ENCODE measurements around the gene DOCK8.

DOCK8 gene

DNA sequence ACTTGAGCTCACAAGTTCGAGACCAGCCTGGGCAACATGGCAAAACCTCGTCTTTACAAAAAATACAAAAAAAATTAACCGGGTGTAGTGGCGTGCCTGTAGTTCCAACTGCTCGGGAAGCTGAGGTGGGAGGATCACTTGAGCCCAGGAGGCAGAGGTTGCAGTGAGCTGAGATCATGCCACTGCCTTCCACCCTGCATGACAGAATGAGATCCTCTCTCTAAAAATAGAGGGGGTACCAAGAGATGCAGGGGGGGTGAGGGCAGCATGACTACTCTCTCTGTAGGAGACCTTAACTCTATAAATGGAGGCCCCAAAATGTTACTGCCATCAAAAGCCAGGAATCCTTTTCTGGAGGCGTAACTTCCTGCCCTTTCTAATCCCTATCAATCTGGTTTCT lies 243.9 kb downstream of the DOCK8 start:
- Histone ChIP-seq H3K27ac (ENCODE audit: low read depth, low read length, severe bottlenecking) (no peak overlapping the region), H3K4me3 (ENCODE audit: extremely low read depth, insufficient read depth, low read length, poor library complexity, severe bottlenecking) (no peak overlapping the region), H3K9me3 (ENCODE audit: control insufficient read depth, low read length) (no peaks in the 10 kb centered on the region), H3K36me3 (ENCODE audit: control insufficient read depth, insufficient read depth, low read length) (no peaks in the 10 kb centered on the region), H3K4me1 (ENCODE audit: control insufficient read depth, insufficient read depth, low read length, poor library complexity, severe bottlenecking) (no peaks in the 10 kb centered on the region)
- 86 to 91% methylated on average over 5 to 6 of the region's 6 CpGs for WGBS, 2 experiments (ENCODE audit: insufficient coverage in 2 of 2)

DNA sequence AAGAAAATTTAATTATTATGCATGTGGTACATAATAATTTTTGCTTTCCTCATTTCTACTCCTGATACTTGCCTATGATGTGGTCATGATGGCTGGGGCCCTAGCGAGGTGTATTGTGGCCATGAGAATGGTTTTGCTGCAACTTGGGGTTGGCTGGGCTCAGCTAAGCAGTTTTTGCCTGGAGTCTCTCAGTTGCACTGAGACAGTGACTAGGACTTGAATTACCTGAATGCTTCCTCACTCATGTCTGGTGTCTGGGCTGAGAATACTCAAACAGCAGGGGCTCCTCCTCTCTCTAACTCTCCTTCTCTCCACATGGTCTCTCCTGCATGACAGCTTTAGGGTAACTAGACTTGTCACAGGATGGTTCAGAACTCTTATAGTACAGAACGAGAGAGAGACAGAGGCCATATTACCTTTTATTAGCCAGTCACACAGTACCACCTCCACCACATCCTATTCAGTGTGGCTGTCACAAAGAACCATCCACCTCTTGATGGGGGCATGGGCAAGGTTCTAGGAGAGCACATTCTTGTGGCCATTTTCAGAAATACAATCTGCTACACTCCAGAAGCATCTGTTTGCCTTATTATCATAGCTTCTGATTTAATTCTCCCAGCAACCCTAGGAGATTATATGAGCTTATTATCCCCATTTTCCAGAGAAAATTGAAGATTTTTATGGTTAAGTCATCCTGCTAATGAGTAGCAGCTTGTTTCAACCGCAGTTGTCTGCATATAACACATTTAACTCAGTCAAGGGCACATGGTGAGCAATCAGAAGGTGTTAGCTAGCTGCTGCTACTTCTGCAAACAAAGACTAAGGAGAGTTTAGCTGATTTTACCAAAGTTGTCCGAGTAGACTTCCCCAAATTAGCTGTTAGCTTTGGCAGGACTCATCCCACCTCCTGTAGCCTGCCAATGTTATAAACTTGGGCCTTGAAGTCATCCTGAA lies 245.1 kb downstream of the DOCK8 start:
- Histone ChIP-seq H3K27ac (ENCODE audit: low read depth, low read length, severe bottlenecking) (no peak overlapping the region), H3K4me1 (ENCODE audit: control insufficient read depth, insufficient read depth, low read length, poor library complexity, severe bottlenecking) (no peaks in the 10 kb centered on the region), H3K4me3 (ENCODE audit: extremely low read depth, insufficient read depth, low read length, poor library complexity, severe bottlenecking) (no peak overlapping the region), H3K36me3 (ENCODE audit: control insufficient read depth, insufficient read depth, low read length) (no peaks in the 10 kb centered on the region), H3K9me3 (ENCODE audit: control insufficient read depth, low read length) (no peaks in the 10 kb centered on the region)
- WGBS, 2 experiments (ENCODE audit: insufficient coverage in 2 of 2), result 77 to 88% methylated on average over 2 to 3 of the region's 4 CpGs

DNA sequence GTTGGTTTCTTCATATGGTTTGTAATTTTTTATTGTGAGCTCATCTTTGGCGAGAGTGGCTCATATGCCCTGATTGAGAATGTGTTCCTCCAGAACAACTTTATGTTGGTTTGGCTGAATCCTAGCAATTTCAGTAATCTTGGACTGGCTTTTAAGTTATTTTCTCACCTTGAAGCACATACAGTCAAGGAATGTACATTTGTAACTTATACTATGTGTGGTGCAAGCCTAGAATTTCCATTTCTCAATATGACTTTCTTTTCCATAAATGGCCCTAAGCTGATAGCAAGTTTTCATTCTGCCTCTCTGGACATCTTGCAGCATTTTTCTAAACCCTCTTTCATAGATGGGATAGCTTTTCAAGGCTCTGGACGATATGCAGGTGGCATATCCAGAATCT lies 247.5 kb downstream of the DOCK8 start:
- Histone ChIP-seq H3K27ac (ENCODE audit: low read depth, low read length, severe bottlenecking) (no peak overlapping the region), H3K4me1 (ENCODE audit: control insufficient read depth, insufficient read depth, low read length, poor library complexity, severe bottlenecking) (no peaks in the 10 kb centered on the region), H3K4me3 (ENCODE audit: extremely low read depth, insufficient read depth, low read length, poor library complexity, severe bottlenecking) (no peak overlapping the region), H3K9me3 (ENCODE audit: control insufficient read depth, low read length) (no peaks in the 10 kb centered on the region), H3K36me3 (ENCODE audit: control insufficient read depth, insufficient read depth, low read length) (no peaks in the 10 kb centered on the region)
- 90 to 93% methylated on average over 2 of the region's 2 CpGs for whole genome bisulfite sequencing, 2 experiments (ENCODE audit: insufficient coverage in 2 of 2)

DNA sequence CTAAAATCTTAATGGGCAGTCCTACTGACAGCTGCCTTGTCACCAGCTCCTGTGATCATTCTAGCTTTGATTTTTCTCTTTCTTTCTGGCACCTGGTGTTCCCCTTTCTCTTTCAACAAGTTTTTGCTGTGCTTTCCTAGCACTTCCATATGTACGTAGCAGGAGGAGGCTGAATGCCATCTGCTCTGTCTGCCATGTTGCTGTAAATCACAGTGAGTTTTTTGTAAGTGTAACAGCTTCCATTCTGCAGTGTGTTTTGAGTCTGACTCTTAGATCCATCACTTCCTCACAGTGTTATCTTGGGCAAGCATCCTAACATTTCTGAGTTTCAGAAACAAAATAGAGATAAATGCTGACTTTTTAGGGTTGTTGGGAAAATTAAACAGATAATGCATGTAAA lies 247.9 kb downstream of the DOCK8 start:
- no peaks in the 10 kb centered on the region for H3K36me3 ChIP-seq (ENCODE audit: control insufficient read depth, insufficient read depth, low read length)
- H3K9me3 ChIP-seq (ENCODE audit: control insufficient read depth, low read length), result no peaks in the 10 kb centered on the region
- no peaks in the 10 kb centered on the region for H3K4me1 ChIP-seq (ENCODE audit: control insufficient read depth, insufficient read depth, low read length, poor library complexity, severe bottlenecking)
- H3K27ac ChIP-seq (ENCODE audit: low read depth, low read length, severe bottlenecking), result no peak overlapping the region
- no CpG with 5 or more reads among the region's 1 CpG for WGBS, 2 experiments (ENCODE audit: insufficient coverage in 2 of 2)
- no peak overlapping the region for H3K4me3 ChIP-seq (ENCODE audit: extremely low read depth, insufficient read depth, low read length, poor library complexity, severe bottlenecking)

DNA sequence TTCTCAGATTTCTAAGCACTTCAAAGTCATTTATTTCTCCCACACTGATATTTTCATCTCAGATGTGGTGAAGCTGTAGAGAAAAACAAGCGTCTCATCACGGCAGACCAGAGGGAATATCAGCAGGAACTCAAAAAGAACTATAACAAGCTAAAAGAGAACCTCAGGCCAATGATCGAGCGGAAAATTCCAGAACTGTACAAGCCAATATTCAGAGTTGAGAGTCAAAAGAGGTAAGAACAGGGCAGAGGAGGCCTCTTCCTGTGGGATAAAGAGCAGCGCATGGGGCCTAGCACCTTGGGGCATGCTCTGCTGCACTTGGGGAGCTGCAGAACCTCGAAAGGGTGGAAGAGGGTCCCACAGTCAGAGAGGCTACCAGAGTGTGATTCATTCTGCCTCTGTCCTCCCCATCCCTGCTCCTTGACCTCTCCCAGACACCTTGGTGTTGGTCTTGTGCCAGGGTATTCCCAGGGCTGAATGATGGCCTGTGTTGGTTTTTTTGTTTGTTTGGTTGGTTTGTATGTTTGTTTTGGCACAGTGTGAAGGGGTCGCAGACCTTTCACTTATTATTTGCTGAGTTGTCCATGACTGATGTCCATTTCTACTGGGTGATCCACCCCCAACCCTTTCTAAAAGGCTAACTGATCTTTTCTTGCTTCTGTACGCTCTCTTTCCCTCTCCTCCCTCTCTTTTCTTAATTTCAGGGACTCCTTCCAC lies 248.9 kb downstream of the DOCK8 start:
- Histone ChIP-seq H3K9me3 (ENCODE audit: control insufficient read depth, low read length) (no peaks in the 10 kb centered on the region), H3K27ac (ENCODE audit: low read depth, low read length, severe bottlenecking) (no peak overlapping the region), H3K4me3 (ENCODE audit: extremely low read depth, insufficient read depth, low read length, poor library complexity, severe bottlenecking) (no peak overlapping the region), H3K4me1 (ENCODE audit: control insufficient read depth, insufficient read depth, low read length, poor library complexity, severe bottlenecking) (no peaks in the 10 kb centered on the region), H3K36me3 (ENCODE audit: control insufficient read depth, insufficient read depth, low read length) (no peaks in the 10 kb centered on the region)
- 96 to 100% methylated on average over 2 to 8 of the region's 8 CpGs for WGBS, 2 experiments (ENCODE audit: insufficient coverage in 2 of 2)

DNA sequence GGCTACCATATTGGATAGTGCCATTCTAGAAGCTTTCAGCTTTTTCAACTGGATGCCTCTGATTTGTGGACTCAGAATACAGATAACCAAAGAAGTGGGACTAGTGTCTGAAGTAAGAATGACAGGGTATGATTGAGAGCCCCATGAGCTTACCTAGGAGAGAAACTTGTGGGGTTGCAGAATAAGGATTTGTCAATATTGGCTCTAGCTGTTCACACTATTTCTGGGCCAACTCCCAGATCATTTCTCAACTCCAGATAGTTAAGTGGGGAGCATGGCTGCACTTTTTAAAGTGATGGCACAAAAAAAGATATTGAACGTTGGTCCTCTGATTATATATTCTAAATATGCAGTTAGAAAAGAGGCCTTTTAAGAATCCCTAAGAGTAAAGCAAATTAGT lies 252.1 kb downstream of the DOCK8 start:
- Histone ChIP-seq H3K4me1 (ENCODE audit: control insufficient read depth, insufficient read depth, low read length, poor library complexity, severe bottlenecking) (no peaks in the 10 kb centered on the region), H3K36me3 (ENCODE audit: control insufficient read depth, insufficient read depth, low read length) (no peaks in the 10 kb centered on the region)
- WGBS, 2 experiments (ENCODE audit: insufficient coverage in 2 of 2), result no CpG with 5 or more reads among the region's 1 CpG

DNA sequence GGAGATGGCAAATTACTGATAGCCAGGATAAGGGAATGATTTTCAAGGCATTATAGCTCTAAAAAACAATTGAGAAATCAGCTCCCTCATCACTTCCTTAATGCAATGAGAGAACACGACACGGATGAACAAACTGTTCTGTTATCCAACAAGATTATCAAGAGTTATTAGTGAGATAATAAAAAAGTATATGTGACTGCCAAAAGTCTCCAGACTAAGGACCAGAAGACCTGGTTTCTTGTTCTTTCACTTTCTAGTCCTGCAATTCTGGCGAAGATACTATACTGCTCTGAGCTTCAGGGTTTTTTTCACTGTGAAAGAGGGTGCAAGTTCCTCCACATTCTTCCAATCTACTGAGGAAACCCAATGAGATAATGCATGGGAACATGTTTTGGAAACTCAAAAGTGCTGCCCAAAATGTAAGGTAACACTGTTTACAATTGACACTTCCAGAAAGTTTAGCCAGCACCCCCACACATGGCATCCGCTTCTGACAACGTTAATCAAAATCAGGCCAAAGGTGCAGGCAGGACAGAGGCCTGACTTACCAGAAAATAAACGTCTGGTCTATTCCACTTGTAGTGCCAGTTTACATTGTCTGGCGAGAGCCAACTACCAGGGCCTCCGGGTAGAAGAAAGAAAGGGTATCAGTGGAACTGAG lies 254.2 kb downstream of the DOCK8 start:
- Histone ChIP-seq H3K27ac (ENCODE audit: low read depth, low read length, severe bottlenecking) (no peak overlapping the region), H3K4me1 (ENCODE audit: control insufficient read depth, insufficient read depth, low read length, poor library complexity, severe bottlenecking) (no peaks in the 10 kb centered on the region), H3K4me3 (ENCODE audit: extremely low read depth, insufficient read depth, low read length, poor library complexity, severe bottlenecking) (no peak overlapping the region), H3K36me3 (ENCODE audit: control insufficient read depth, insufficient read depth, low read length) (no peaks in the 10 kb centered on the region), H3K9me3 (ENCODE audit: control insufficient read depth, low read length) (no peaks in the 10 kb centered on the region)
- 79 to 84% methylated on average over 5 of the region's 8 CpGs for WGBS, 2 experiments (ENCODE audit: insufficient coverage in 2 of 2)

More for the DNA sequence above, 252.1 kb downstream of the DOCK8 start:
- H3K4me3 ChIP-seq (ENCODE audit: extremely low read depth, insufficient read depth, low read length, poor library complexity, severe bottlenecking), result no peak overlapping the region
- no peaks in the 10 kb centered on the region for H3K9me3 ChIP-seq (ENCODE audit: control insufficient read depth, low read length)
- no peak overlapping the region for H3K27ac ChIP-seq (ENCODE audit: low read depth, low read length, severe bottlenecking)

DNA sequence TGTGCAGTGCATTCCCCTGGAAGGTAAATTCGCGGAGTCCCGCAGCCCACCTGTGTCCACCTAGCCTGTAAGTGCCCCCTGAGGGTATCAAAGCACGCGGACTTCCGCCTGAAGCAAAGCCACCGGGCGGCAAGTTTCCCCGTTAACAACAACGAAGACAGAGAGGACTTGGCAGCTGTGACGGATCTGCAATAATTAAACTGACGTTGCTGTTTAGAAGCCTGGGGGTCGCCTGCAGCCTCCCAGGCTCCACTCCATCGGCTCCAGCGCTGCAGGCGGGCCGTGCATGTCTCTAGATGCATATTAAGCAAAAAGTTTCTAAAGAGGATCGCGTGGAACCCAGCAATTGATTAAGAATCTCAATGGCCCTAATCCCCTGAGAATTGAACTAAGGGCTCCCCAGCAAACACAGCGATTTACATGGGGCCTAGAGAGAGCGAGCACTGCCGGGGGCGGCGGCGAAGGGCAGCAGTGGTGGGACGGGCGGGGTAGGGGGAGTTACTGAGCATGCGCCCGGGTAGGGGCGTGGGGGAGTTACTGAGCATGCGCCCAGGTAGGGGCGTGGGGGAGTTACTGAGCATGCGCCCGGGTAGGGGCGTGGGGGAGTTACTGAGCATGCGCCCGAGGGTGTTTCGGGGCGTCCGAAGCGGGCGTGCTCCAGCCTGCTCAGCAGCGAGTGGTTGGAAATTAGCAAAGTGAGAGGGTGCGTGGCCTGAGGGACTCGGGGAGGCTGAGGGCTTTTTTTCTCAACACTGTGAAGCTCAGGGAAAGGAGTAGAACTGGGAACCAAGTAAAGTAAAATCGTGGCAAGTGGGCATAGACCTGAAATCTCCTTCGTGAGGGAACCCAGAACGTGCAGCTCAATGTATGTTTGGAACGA lies 255.2 kb downstream of the DOCK8 start:
- no peaks in the 10 kb centered on the region for H3K9me3 ChIP-seq (ENCODE audit: control insufficient read depth, low read length)
- WGBS, 2 experiments (ENCODE audit: insufficient coverage in 2 of 2), result 17 to 20% methylated on average over 28 to 30 of the region's 49 CpGs
- H3K36me3 ChIP-seq (ENCODE audit: control insufficient read depth, insufficient read depth, low read length), result no peaks in the 10 kb centered on the region
- peak overlapping the region; percentile 40 for H3K4me3 ChIP-seq (ENCODE audit: extremely low read depth, insufficient read depth, low read length, poor library complexity, severe bottlenecking)
- no peaks in the 10 kb centered on the region for H3K4me1 ChIP-seq (ENCODE audit: control insufficient read depth, insufficient read depth, low read length, poor library complexity, severe bottlenecking)
- peak overlapping the region; percentile 16 for H3K27ac ChIP-seq (ENCODE audit: low read depth, low read length, severe bottlenecking)

DNA sequence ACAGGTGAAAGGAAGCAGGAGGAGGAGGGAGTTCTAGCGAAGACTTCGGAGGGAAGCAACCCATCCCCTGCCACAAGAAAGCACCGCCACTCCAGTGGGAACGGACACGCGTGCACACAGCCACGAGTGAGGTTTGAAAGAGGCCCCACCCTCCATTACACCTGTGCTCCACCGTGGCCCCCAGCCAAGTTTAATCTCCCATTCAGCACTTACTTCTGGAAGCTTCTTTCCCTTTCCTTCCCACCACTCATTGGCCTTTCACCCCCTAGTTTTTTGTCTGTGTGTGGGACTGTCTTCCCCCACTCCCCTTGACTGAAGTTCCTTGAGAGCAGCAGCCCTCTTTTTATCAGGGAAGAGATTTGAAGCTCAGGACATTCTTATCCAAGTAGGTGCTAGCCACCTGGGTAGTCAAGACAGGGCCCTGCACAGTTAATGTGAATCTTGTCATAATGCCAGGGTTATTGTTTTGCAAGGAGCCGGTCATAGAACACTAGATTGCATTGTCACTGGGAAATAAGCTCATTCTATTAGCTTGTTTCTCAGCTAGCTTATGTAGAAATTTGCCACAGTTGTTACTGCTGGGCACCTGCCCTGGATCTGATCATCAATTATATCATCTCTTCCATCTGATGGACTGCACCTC lies 256.0 kb downstream of the DOCK8 start:
- H3K4me1 ChIP-seq (ENCODE audit: control insufficient read depth, insufficient read depth, low read length, poor library complexity, severe bottlenecking), result no peaks in the 10 kb centered on the region
- H3K36me3 ChIP-seq (ENCODE audit: control insufficient read depth, insufficient read depth, low read length), result no peaks in the 10 kb centered on the region
- no peak overlapping the region for H3K27ac ChIP-seq (ENCODE audit: low read depth, low read length, severe bottlenecking)
- no peaks in the 10 kb centered on the region for H3K9me3 ChIP-seq (ENCODE audit: control insufficient read depth, low read length)
- H3K4me3 ChIP-seq (ENCODE audit: extremely low read depth, insufficient read depth, low read length, poor library complexity, severe bottlenecking), result peak overlapping the region; percentile 40
- 71 to 88% methylated on average over 1 to 9 of the region's 9 CpGs for WGBS, 2 experiments (ENCODE audit: insufficient coverage in 2 of 2)

DNA sequence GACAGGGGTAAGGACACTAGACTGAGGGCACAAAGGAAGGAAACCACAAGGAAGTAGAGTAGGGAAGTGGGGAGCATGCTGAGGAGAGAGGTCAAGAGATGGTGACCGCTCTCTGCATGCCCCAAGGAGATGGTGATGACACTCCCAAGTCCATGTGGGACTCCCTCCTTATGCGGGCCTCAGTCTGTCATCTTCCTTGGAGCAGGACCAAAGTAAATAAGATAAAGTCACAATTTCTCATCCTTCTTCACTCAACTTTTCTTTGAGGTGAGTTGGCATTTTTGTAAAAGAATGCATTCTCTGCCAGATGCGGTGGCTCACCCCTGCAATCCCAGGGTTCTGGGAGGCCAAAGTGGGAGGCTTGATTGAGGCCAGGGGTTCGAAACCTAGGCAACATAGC lies 256.7 kb downstream of the DOCK8 start:
- 75 to 82% methylated on average over 2 to 3 of the region's 4 CpGs for WGBS, 2 experiments (ENCODE audit: insufficient coverage in 2 of 2)
- Histone ChIP-seq H3K9me3 (ENCODE audit: control insufficient read depth, low read length) (no peaks in the 10 kb centered on the region), H3K27ac (ENCODE audit: low read depth, low read length, severe bottlenecking) (no peak overlapping the region), H3K4me3 (ENCODE audit: extremely low read depth, insufficient read depth, low read length, poor library complexity, severe bottlenecking) (no peak overlapping the region), H3K36me3 (ENCODE audit: control insufficient read depth, insufficient read depth, low read length) (no peaks in the 10 kb centered on the region), H3K4me1 (ENCODE audit: control insufficient read depth, insufficient read depth, low read length, poor library complexity, severe bottlenecking) (no peaks in the 10 kb centered on the region)

Measured in mesodermal cell (in vitro differentiated cells).